ENCODE measurements around the gene CAMK4. TPM values are rescaled to one million over a fixed set of nuclear protein-coding genes. Genes with fewer than 3 reads are reported as not detected.

Gene CAMK4
- total and polyA plus RNA-seq, 2 of the 8 experiments (the other 6 are each of a cell fraction or from before 2014, with no cell fraction given) = 1.8 to 8.3 TPM

- TF ChIP-seq SIRT6 (IDR thresholded peaks at IDR 0.05; ENCODE audit: low read length) (no peak), TAF1 (IDR thresholded peaks at IDR 0.05; ENCODE audit: low read depth, low read length) (no peak), CHD7 (IDR thresholded peaks at IDR 0.05; ENCODE audit: insufficient replicate concordance, low read length) (no peak)
Measured at GRCh38 chr5:111337688-111338087, 113.5 kb downstream of the CAMK4 start (continued).

Measured in H1 (cell line).